PFSK-1 (cell line): Measurements from ENCODE around the gene LDLRAD4.

Experiments used
- FOXP2 ChIP-seq: optimal IDR thresholded peaks from 2 replicates; pipeline ENCODE3; 2011; ENCODE audit warnings: borderline replicate concordance, control low read depth, inconsistent platforms; ENCODE audit not compliant: insufficient read depth; ENCODE audit errors: extremely low read length, extremely low read depth
- POLR2AphosphoS5 ChIP-seq: IDR thresholded peaks from 2 replicates; pipeline ENCODE4 v1.6.1; 2012; ENCODE audit warnings: low read depth, mild to moderate bottlenecking, control low read depth, low read length, moderate library complexity
- REST ChIP-seq, 2 experiments: IDR thresholded peaks; 2 replicates each; pipeline versions ENCODE4 v1.6.1 to v1.8.0; 2011 to 2012; ENCODE audit warnings: low read depth in 2 of 2, low read length in 2 of 2, control low read depth in 1 of 2, inconsistent platforms in 1 of 2, mild to moderate bottlenecking in 1 of 2, moderate library complexity in 1 of 2; ENCODE audit not compliant: insufficient read depth in 1 of 2
- SIN3A ChIP-seq: IDR thresholded peaks from 2 replicates; pipeline ENCODE4 v1.6.1; 2012; ENCODE audit warnings: mild to moderate bottlenecking, low read length, moderate library complexity, borderline replicate concordance; ENCODE audit not compliant: insufficient read depth
- TAF1 ChIP-seq: IDR thresholded peaks from 2 replicates; pipeline ENCODE4 v1.6.1; 2012; ENCODE audit warnings: low read length, control low read depth, borderline replicate concordance; ENCODE audit not compliant: insufficient read depth

DNA sequence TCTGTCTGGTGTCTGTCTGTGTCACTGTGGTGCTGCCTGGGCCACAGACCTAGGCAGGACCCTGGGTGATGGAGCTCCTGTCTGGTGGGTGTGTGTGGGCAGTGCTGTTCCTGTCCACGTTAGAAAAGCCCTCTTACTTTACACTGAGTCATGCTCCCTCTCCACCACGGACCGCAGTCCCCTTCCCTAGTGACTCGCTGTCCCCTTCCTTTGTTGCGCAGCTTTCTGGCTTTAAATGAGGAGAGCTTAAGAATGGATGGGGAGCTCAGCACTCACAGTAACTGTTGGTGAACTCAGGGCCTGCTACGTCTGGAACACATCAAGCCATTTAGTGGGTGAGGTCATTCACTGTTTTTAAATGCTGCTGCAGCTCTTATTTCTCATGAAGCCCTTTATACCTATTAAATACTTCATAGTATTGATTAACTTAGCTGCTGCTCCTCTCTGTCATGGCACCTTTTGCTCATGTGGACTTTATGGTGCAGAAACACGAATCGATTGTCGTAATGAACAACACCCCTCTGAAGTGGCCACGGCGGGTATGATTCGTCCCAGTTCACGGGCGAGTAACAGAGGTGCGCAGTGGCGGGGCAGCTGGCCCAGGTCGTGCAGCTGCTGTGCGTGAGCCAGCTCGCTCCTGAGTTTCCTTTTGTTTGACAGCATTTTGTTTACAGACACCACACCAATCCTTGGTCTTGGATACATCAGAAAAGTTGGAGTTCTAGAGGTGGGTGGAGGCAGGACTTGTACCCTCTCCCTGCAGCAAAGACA, 100.4 kb downstream of the LDLRAD4 start:
- no peak for TF ChIP-seq SIN3A
- no peak for TF ChIP-seq TAF1
- TF ChIP-seq REST (IDR thresholded peaks at IDR 0.05; ENCODE audit: insufficient read depth in 1 of 2, low read depth in 2 of 2, low read length in 2 of 2) = no peak
- TF ChIP-seq POLR2AphosphoS5 = no peak
- TF ChIP-seq FOXP2 = no peak
